ENCODE data around the gene PMM2.
A peak's percentile ranks its signal among the peaks of the same experiment; 100 is the strongest.

The PMM2 gene

GRCh38 chr16:8862309-8863130, 64.9 kb downstream of the PMM2 start:
- Histone ChIP-seq H3K4me2 (ENCODE audit: low read depth, low read length, poor library complexity, severe bottlenecking) (no peak overlapping the region), H2AFZ (ENCODE audit: low read length) (no peak overlapping the region), H3K9me3 (ENCODE audit: insufficient read depth, low read depth, low read length) (no peaks in the 10 kb centered on the region), H3K4me1 (ENCODE audit: insufficient read depth, low read length, poor library complexity, severe bottlenecking) (peaks cover 7% of the 10 kb centered on the region), H3K4me3 (ENCODE audit: low read length, poor library complexity, severe bottlenecking) (no peak overlapping the region), H3K79me2 (ENCODE audit: insufficient read depth, low read length) (peaks cover 83% of the 10 kb centered on the region), H3K9ac (ENCODE audit: low read depth, low read length, poor library complexity, severe bottlenecking) (no peak overlapping the region), H3K9me2 (replicated peaks; ENCODE audit: low read depth, low read length) (no peaks in the 10 kb centered on the region), H4K20me1 (ENCODE audit: insufficient read depth, low read length, poor library complexity, severe bottlenecking) (peaks cover 34% of the 10 kb centered on the region), H3K36me3 (ENCODE audit: insufficient read depth, low read length) (peaks cover 12% of the 10 kb centered on the region; the same call in 1 of the 2 replicates), H3F3A (ENCODE audit: low read depth) (no peaks in the 10 kb centered on the region), H3K27me3 (ENCODE audit: insufficient read depth, low read length, poor library complexity, severe bottlenecking) (no peaks in the 10 kb centered on the region)
- TF ChIP-seq CTCF (conservative IDR thresholded peaks at IDR 0.05; ENCODE audit: low read length) (no peak), EZH2phosphoT487 (IDR thresholded peaks at IDR 0.05; ENCODE audit: borderline replicate concordance) (no peak)

DNA sequence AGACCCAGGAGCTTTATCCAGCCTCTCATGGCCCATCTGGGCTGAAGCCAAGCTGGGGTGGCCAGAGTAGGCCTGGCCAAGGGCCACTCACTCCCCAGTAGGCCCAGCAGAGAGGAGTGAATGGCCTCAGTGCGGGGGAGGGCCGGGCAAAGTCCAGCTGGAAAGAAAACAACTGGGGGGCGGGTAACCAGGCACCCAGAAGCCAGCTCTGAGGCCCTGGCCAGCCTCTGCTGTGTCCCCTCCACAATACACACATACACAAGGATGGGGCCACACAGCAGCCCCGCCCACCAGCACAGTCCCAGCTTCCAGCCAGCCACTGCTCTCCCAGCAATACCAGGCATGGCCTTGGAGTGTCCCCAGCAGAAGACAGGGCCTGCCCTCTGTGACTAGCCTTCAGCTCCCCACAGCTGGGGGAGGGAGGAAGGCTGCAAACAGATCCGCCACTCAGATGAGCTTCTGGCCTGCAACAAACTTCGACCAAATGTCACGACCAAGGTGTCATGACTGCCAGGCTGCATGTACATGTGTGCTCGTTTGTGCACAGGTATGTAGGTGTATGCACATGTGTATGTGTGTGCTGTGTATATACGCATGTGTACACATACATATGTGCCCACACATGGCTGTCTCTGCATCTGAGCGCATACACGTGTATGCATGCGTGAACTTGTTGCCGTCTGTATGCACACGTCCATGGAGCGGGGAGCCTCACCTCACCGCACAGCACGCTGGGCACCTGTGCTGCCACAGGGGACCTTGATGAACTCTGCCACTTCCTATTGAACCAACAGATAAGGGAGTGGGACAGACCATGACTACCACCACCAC, 66.2 kb downstream of the PMM2 start:
- H3K9ac ChIP-seq (ENCODE audit: low read depth, low read length, poor library complexity, severe bottlenecking): no peak overlapping the region

More for the DNA sequence above, 66.2 kb downstream of the PMM2 start:
- no peak overlapping the region for H2AFZ ChIP-seq (ENCODE audit: low read length)
- H3K9me3 ChIP-seq (ENCODE audit: insufficient read depth, low read depth, low read length): no peaks in the 10 kb centered on the region
- no peaks in the 10 kb centered on the region for H3K27me3 ChIP-seq (ENCODE audit: insufficient read depth, low read length, poor library complexity, severe bottlenecking)
- no peaks in the 10 kb centered on the region for H3K9me2 ChIP-seq (replicated peaks; ENCODE audit: low read depth, low read length)
- peaks cover 3% of the 10 kb centered on the region; the same call in 1 of the 2 replicates for H3K36me3 ChIP-seq (ENCODE audit: insufficient read depth, low read length)
- H3K4me2 ChIP-seq (ENCODE audit: low read depth, low read length, poor library complexity, severe bottlenecking): peak overlapping the region; percentile 85
- H3K79me2 ChIP-seq (ENCODE audit: insufficient read depth, low read length): peaks cover 81% of the 10 kb centered on the region
- no peak for TF ChIP-seq CTCF (conservative IDR thresholded peaks at IDR 0.05; ENCODE audit: low read length)
- TF ChIP-seq EZH2phosphoT487 (IDR thresholded peaks at IDR 0.05; ENCODE audit: borderline replicate concordance): no peak
- H3F3A ChIP-seq (ENCODE audit: low read depth): no peaks in the 10 kb centered on the region
- H3K4me3 ChIP-seq (ENCODE audit: low read length, poor library complexity, severe bottlenecking): no peak overlapping the region
- H4K20me1 ChIP-seq (ENCODE audit: insufficient read depth, low read length, poor library complexity, severe bottlenecking): peaks cover 38% of the 10 kb centered on the region
- peaks cover 7% of the 10 kb centered on the region for H3K4me1 ChIP-seq (ENCODE audit: insufficient read depth, low read length, poor library complexity, severe bottlenecking)

All from Loucy (cell line).